ENCODE results near the gene IL34.

The IL34 gene

GRCh38 chr16:70602831-70603230 is 43.5 kb upstream of the IL34 start:
- TF ChIP-seq CTCF (IDR thresholded peaks at IDR 0.05; ENCODE audit: borderline replicate concordance, control extremely low read depth, extremely low read depth, insufficient read depth, missing control alignments): no peak
- DNase-seq (ENCODE audit: low spot score): no peak
- in situ Hi-C loops (cut with MboI; ENCODE audit: low sequenced_read_pairs, unreplicated experiment): no loop called here

GRCh38 chr16:70604407-70605282 is 41.7 kb upstream of the IL34 start:
- DNase-seq (ENCODE audit: low spot score): no peak
- in situ Hi-C loops (cut with MboI; ENCODE audit: low sequenced_read_pairs, unreplicated experiment): no loop called here

GRCh38 chr16:70605283-70605657 is 41.1 kb upstream of the IL34 start:
- DNase-seq (ENCODE audit: low spot score): no peak
- no peak for TF ChIP-seq CTCF (IDR thresholded peaks at IDR 0.05; ENCODE audit: borderline replicate concordance, control extremely low read depth, extremely low read depth, insufficient read depth, missing control alignments)
- in situ Hi-C loops (cut with MboI; ENCODE audit: low sequenced_read_pairs, unreplicated experiment): no loop called here

More at GRCh38 chr16:70604407-70605282, 41.7 kb upstream of the IL34 start:
- TF ChIP-seq CTCF (IDR thresholded peaks at IDR 0.05; ENCODE audit: borderline replicate concordance, control extremely low read depth, extremely low read depth, insufficient read depth, missing control alignments): no peak

- DNase-seq (ENCODE audit: low spot score): no peak
- in situ Hi-C loops (cut with MboI; ENCODE audit: low sequenced_read_pairs, unreplicated experiment): no loop called here
- no peak for TF ChIP-seq CTCF (IDR thresholded peaks at IDR 0.05; ENCODE audit: borderline replicate concordance, control extremely low read depth, extremely low read depth, insufficient read depth, missing control alignments)
Measured at GRCh38 chr16:70608521-70608920, 37.8 kb upstream of the IL34 start.

GRCh38 chr16:70610273-70611223 is 35.8 kb upstream of the IL34 start:
- no peak for TF ChIP-seq CTCF (IDR thresholded peaks at IDR 0.05; ENCODE audit: borderline replicate concordance, control extremely low read depth, extremely low read depth, insufficient read depth, missing control alignments)
- no peak for DNase-seq (ENCODE audit: low spot score)
- in situ Hi-C loops (cut with MboI; ENCODE audit: low sequenced_read_pairs, unreplicated experiment): no loop called here

- TF ChIP-seq CTCF (IDR thresholded peaks at IDR 0.05; ENCODE audit: borderline replicate concordance, control extremely low read depth, extremely low read depth, insufficient read depth, missing control alignments): no peak
- DNase-seq (ENCODE audit: low spot score): no peak
- in situ Hi-C loops (cut with MboI; ENCODE audit: low sequenced_read_pairs, unreplicated experiment): no loop called here
Measured at GRCh38 chr16:70611224-70611598, 35.1 kb upstream of the IL34 start.

Measured in GM13976 (cell line).